K562 (cell line): Measurements from ENCODE around the gene EDN2. TPM values are rescaled to one million over a fixed set of nuclear protein-coding genes. Genes with fewer than 3 reads are reported as not detected.
A peak's percentile ranks its signal among the peaks of the same experiment; 100 is the strongest.

Experiments used
- GTF2E2 ChIP-seq: fragments of 200-800 bp; sonication (Bioruptor generic); IDR thresholded peaks from 2 replicates; pipeline ENCODE4 v1.6.1; 2016; ENCODE audit warnings: missing genetic modification characterization, missing compliant biosample characterization
- JUNB ChIP-seq: fragments of 450-650 bp; formaldehyde crosslinking; conservative IDR thresholded peaks from 2 replicates; pipeline ENCODE4 v1.4.0; 2020; ENCODE audit warnings: mild to moderate bottlenecking
- POLR2H ChIP-seq: IDR thresholded peaks from 2 replicates; pipeline ENCODE4 v1.6.1; 2016; ENCODE audit warnings: missing genetic modification characterization, low read depth, mild to moderate bottlenecking, control low read depth, missing compliant biosample characterization, moderate library complexity
- SETDB1 ChIP-seq: IDR thresholded peaks from one replicate; pipeline ENCODE4 v1.6.1; 2012; ENCODE audit warnings: low read length, control low read depth, inconsistent platforms
- SUPT5H ChIP-seq: fragments of 450-650 bp; IDR thresholded peaks from 2 replicates; pipeline ENCODE4 v1.6.1; 2016
- XRCC4 ChIP-seq: IDR thresholded peaks from one replicate; pipeline ENCODE4 v1.6.1; 2011; ENCODE audit not compliant: insufficient read depth, insufficient read length; ENCODE audit errors: extremely low read depth
- ZNF12 ChIP-seq: sonication (generic); formaldehyde crosslinking; IDR thresholded peaks from 2 replicates; pipeline ENCODE4 v1.4.0; 2020; ENCODE audit warnings: mild to moderate bottlenecking, missing genetic modification reagents
- polyA plus RNA-seq, 8 experiments: library from polyadenylated mRNA; depleted of rRNA in 4 of 8; stranded (reverse) in 5 of 8; unstranded in 3 of 8; fragments of >200 nt; fragmentation: Nextera tagmentation in 2 of 8; fragmentation: Illumina TruSeq in 1 of 8; extraction: Ambion mirVana in 2 of 8; extraction: Trizol in 1 of 8; gene quantifications; 2 replicates each; pipeline versions ENCODE4 v1.2.1 to v1.2.3, GENCODE V29; 2011 to 2014; ENCODE audit warnings: inconsistent platforms in 1 of 8, missing spikeins in 1 of 8
- total RNA-seq, 7 experiments: library from RNA; depleted of rRNA in 6 of 7; stranded (reverse); fragments of >200 nt in 6 of 7; fragmentation: Illumina TruSeq in 2 of 7; extraction: Trizol in 2 of 7; gene quantifications; 2 replicates each; pipeline versions ENCODE4 v1.2.1 to v1.2.3, GENCODE V29; 2011 to 2021; ENCODE audit warnings: low replicate concordance in 1 of 7
- TF ChIP-seq, protein P1 (sequence below): sonication (generic); formaldehyde crosslinking; IDR thresholded peaks from 2 replicates; pipeline ENCODE4 v1.8.1; 2023; ENCODE audit warnings: mild to moderate bottlenecking, missing genetic modification reagents, moderate library complexity
- TF ChIP-seq, protein P2 (sequence below): fragments of 450-650 bp; IDR thresholded peaks from 2 replicates; pipeline ENCODE4 v1.6.1; 2017; ENCODE audit warnings: mild to moderate bottlenecking, moderate library complexity
- TF ChIP-seq, protein P3 (sequence below): fragments of 250-450 bp; sonication (Bioruptor Pico); IDR thresholded peaks from 2 replicates; pipeline ENCODE4 v1.4.0; 2020
- TF ChIP-seq, protein P4 (sequence below), 2 experiments: fragments of 450-650 bp in 1 of 2; sonication (generic) in 1 of 2; formaldehyde crosslinking in 1 of 2; IDR thresholded peaks in 1 of 2; conservative IDR thresholded peaks in 1 of 2; 2 replicates each; pipeline versions ENCODE4 v1.6.1 to v1.8.1; 2016 to 2023; ENCODE audit warnings: mild to moderate bottlenecking in 2 of 2, moderate library complexity in 2 of 2, inconsistent platforms in 1 of 2, missing genetic modification reagents in 1 of 2
- TF ChIP-seq, protein P5 (sequence below): fragments of 250-450 bp; sonication (Bioruptor Pico); IDR thresholded peaks from 2 replicates; pipeline ENCODE4 v1.5.1; 2021; ENCODE audit warnings: mild to moderate bottlenecking
- TF ChIP-seq, protein P6 (sequence below): fragments of 450-650 bp; formaldehyde crosslinking; IDR thresholded peaks from 2 replicates; pipeline ENCODE4 v1.4.0; 2020; ENCODE audit warnings: mild to moderate bottlenecking

Gene EDN2
- total and polyA plus RNA-seq, 9 of the 15 experiments (the other 6 are each of a cell fraction or from before 2014, with no cell fraction given): not detected

DNA sequence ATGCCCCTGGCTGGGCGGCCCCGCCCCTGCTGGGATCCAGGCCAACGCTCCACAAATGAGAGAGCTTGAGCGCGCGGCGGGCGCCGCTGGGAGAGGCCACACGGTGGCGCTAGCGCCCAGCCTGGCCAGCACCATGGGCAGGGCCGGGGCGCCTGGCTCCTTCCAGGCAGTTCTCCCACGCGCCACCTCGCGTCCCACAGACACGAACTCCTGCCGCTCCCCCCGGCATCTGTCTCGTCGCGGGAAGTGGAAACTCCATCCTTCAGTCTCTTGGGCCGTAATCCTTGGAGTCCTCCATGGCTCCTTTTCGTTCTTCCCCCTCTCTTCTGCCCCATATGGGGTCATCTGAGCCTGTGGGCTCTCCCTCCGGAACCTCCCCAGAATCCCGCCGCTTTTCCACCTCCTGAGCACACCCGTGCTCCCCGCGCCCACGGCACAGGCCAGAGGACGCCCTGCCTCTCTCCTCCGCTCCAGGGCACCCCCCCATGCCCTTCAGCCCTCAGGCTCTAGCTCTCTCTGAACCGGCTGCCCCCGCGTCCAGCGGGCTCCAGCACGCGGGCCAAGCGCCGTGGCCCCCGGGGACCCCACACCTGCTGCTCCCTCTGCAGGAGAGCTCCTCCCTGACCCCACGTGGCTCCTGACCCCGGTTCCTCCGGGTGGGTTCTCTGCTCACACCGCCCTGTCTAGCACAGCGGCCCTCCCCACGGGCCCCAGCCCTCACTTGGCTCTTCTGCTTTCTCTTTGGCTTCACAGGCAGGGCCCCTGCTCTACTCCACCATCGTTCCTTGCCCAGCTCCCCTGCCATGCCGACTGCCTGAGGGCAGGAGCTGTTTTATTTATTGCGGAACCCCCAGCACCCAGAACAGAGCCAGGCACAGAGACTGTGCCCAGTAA, 31.9 kb upstream of the EDN2 start (continued):
- TF ChIP-seq ZNF12 (CRISPR knock-in tag) (0 out of 2 replicates have a peak, but pooled peaks have one; percentile 38), XRCC4 (no peak), GTF2E2 (tag) (no peak), JUNB (CRISPR knock-in tag) (no peak), SETDB1 (no peak), POLR2H (tag) (no peak), SUPT5H (no peak)
- TF ChIP-seq, protein P1, sequence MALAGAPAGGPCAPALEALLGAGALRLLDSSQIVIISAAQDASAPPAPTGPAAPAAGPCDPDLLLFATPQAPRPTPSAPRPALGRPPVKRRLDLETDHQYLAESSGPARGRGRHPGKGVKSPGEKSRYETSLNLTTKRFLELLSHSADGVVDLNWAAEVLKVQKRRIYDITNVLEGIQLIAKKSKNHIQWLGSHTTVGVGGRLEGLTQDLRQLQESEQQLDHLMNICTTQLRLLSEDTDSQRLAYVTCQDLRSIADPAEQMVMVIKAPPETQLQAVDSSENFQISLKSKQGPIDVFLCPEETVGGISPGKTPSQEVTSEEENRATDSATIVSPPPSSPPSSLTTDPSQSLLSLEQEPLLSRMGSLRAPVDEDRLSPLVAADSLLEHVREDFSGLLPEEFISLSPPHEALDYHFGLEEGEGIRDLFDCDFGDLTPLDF (CRISPR knock-in tag): peak; percentile 70; the same call in 1 of the 2 replicates
- TF ChIP-seq, protein P2, sequence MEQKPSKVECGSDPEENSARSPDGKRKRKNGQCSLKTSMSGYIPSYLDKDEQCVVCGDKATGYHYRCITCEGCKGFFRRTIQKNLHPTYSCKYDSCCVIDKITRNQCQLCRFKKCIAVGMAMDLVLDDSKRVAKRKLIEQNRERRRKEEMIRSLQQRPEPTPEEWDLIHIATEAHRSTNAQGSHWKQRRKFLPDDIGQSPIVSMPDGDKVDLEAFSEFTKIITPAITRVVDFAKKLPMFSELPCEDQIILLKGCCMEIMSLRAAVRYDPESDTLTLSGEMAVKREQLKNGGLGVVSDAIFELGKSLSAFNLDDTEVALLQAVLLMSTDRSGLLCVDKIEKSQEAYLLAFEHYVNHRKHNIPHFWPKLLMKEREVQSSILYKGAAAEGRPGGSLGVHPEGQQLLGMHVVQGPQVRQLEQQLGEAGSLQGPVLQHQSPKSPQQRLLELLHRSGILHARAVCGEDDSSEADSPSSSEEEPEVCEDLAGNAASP: no peak
- TF ChIP-seq, protein P3, sequence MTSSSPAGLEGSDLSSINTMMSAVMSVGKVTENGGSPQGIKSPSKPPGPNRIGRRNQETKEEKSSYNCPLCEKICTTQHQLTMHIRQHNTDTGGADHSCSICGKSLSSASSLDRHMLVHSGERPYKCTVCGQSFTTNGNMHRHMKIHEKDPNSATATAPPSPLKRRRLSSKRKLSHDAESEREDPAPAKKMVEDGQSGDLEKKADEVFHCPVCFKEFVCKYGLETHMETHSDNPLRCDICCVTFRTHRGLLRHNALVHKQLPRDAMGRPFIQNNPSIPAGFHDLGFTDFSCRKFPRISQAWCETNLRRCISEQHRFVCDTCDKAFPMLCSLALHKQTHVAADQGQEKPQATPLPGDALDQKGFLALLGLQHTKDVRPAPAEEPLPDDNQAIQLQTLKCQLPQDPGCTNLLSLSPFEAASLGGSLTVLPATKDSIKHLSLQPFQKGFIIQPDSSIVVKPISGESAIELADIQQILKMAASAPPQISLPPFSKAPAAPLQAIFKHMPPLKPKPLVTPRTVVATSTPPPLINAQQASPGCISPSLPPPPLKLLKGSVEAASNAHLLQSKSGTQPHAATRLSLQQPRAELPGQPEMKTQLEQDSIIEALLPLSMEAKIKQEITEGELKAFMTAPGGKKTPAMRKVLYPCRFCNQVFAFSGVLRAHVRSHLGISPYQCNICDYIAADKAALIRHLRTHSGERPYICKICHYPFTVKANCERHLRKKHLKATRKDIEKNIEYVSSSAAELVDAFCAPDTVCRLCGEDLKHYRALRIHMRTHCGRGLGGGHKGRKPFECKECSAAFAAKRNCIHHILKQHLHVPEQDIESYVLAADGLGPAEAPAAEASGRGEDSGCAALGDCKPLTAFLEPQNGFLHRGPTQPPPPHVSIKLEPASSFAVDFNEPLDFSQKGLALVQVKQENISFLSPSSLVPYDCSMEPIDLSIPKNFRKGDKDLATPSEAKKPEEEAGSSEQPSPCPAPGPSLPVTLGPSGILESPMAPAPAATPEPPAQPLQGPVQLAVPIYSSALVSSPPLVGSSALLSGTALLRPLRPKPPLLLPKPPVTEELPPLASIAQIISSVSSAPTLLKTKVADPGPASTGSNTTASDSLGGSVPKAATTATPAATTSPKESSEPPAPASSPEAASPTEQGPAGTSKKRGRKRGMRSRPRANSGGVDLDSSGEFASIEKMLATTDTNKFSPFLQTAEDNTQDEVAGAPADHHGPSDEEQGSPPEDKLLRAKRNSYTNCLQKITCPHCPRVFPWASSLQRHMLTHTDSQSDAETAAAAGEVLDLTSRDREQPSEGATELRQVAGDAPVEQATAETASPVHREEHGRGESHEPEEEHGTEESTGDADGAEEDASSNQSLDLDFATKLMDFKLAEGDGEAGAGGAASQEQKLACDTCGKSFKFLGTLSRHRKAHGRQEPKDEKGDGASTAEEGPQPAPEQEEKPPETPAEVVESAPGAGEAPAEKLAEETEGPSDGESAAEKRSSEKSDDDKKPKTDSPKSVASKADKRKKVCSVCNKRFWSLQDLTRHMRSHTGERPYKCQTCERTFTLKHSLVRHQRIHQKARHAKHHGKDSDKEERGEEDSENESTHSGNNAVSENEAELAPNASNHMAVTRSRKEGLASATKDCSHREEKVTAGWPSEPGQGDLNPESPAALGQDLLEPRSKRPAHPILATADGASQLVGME (CRISPR knock-in tag): no peak
- TF ChIP-seq, protein P4, sequence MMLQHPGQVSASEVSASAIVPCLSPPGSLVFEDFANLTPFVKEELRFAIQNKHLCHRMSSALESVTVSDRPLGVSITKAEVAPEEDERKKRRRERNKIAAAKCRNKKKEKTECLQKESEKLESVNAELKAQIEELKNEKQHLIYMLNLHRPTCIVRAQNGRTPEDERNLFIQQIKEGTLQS (IDR thresholded peaks at IDR 0.05): no peak
- TF ChIP-seq, protein P4 (CRISPR knock-in tag; conservative IDR thresholded peaks at IDR 0.05): peak; percentile 46; the same call in 1 of the 2 replicates
- TF ChIP-seq, protein P5, sequence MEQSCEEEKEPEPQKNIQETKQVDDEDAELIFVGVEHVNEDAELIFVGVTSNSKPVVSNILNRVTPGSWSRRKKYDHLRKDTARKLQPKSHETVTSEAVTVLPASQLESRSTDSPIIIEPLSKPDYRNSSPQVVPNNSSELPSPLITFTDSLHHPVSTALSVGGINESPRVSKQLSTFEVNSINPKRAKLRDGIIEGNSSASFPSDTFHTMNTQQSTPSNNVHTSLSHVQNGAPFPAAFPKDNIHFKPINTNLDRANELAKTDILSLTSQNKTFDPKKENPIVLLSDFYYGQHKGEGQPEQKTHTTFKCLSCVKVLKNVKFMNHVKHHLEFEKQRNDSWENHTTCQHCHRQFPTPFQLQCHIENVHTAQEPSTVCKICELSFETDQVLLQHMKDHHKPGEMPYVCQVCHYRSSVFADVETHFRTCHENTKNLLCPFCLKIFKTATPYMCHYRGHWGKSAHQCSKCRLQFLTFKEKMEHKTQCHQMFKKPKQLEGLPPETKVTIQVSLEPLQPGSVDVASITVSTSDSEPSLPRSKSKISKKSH (CRISPR knock-in tag): no peak
- TF ChIP-seq, protein P6, sequence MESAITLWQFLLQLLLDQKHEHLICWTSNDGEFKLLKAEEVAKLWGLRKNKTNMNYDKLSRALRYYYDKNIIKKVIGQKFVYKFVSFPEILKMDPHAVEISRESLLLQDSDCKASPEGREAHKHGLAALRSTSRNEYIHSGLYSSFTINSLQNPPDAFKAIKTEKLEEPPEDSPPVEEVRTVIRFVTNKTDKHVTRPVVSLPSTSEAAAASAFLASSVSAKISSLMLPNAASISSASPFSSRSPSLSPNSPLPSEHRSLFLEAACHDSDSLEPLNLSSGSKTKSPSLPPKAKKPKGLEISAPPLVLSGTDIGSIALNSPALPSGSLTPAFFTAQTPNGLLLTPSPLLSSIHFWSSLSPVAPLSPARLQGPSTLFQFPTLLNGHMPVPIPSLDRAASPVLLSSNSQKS: no peak
